Psoas muscle (tissue), 8 donors: Measurements from ENCODE around the gene HMG20B. TPM values are rescaled to one million over a fixed set of nuclear protein-coding genes. Genes with fewer than 3 reads are reported as not detected.
"Not testable (repeated sequence)": the region's sequence is repeated elsewhere in the genome, so short reads cannot be mapped to it uniquely, and the experiment has no call there.

ENCODE experiments used
- ATAC-seq, 4 donors: fragments of 200-7000 bp; cut with Tn5 transposase; one replicate each; pipeline ENCODE4 v1.9.1; 2020; ENCODE audit warnings: moderate library complexity in 3 of 4, mild to moderate bottlenecking in 2 of 4
- DNase-seq, 2 donors: peaks; one replicate each; pipeline ENCODE4 v3.0.0-alpha.2; 2020
- H3K27ac ChIP-seq: fragments of 200-600 bp; one replicate; pipeline ENCODE4 v1.8.0; 2022
- H3K27me3 ChIP-seq, 3 donors: fragments of 200-600 bp in 1 of 3; one replicate each; pipeline versions ENCODE4 v1.6.1 to v1.8.0; 2013 to 2022; ENCODE audit warnings: low read length in 2 of 3, mild to moderate bottlenecking in 2 of 3, moderate library complexity in 1 of 3; ENCODE audit not compliant: insufficient read depth in 3 of 3
- H3K36me3 ChIP-seq, 2 donors: fragments of 200-600 bp in 1 of 2; one replicate each; pipeline versions ENCODE4 v1.6.1 to v1.8.0; 2013 to 2022; ENCODE audit warnings: low read depth in 1 of 2, mild to moderate bottlenecking in 1 of 2, moderate library complexity in 1 of 2; ENCODE audit not compliant: insufficient read depth in 1 of 2
- H3K4me1 ChIP-seq: fragments of 200-600 bp; one replicate; pipeline ENCODE4 v1.8.0; 2022
- H3K4me3 ChIP-seq: fragments of 200-600 bp; one replicate; pipeline ENCODE4 v1.8.0; 2022; ENCODE audit warnings: mild to moderate bottlenecking
- H3K9me3 ChIP-seq: fragments of 200-600 bp; one replicate; pipeline ENCODE4 v1.8.0; 2022
- WGBS, 3 donors: extraction: QIAGEN DNeasy Blood & Tissue Kit; methylation state at CpG; one replicate each; pipeline versions ENCODE4 v1.1.6 to v1.1.7; 2013; 5-methylcytosine and 5-hydroxymethylcytosine counted together
- intact Hi-C, 2 donors: fragments of 100-400 bp; cut with DNase I; formaldehyde crosslinking; loops; one replicate each; pipeline versions ENCODE4 v1.11.0 to v1.14.2; 2022
- polyA plus RNA-seq, 3 donors: library from polyadenylated mRNA; stranded (reverse); fragments of 200-250 nt; gene quantifications; one replicate each; pipeline ENCODE4 v1.2.3, GENCODE V29; 2013
- total RNA-seq, 4 donors: library from RNA; stranded (reverse); fragmentation: NEBNext Ultra II Directional in 2 of 4; extraction: Animal tissue kit (Norgen Biotek cat#: 25700) in 2 of 4; gene quantifications; one replicate each; pipeline versions ENCODE4 v1.2.1 to v1.2.4, GENCODE V29; 2021 to 2023
- TF ChIP-seq, protein P1 (sequence below): fragments of 200-600 bp; IDR thresholded peaks from one replicate; pipeline ENCODE4 v1.8.0; 2022; ENCODE audit warnings: antibody characterized with exemption
- donor health status: healthy with polysubstance abuse.
- donor health status: DM: no; HTN: no; CAD: no; lungs with moderate emphysema.
- donor health status: Bipolar disorder and iron deficiency.
- donor health status: healthy.
- donor health status: DM: yes; HTN: yes; CAD: no.
- donor health status: DM: no; HTN: no; CAD: no.
- donor health status: DM: no; HTN: no; CAD: no.
- donor health status: DM: yes; HTN: yes; CAD: no.

The HMG20B gene
- total and polyA plus RNA-seq, 7 donors, result 14.3 to 27.2 (median 24.7) TPM

GRCh38 chr19:3577723-3578344 is 5.1 kb downstream of the HMG20B start:
- TF ChIP-seq, protein P1, sequence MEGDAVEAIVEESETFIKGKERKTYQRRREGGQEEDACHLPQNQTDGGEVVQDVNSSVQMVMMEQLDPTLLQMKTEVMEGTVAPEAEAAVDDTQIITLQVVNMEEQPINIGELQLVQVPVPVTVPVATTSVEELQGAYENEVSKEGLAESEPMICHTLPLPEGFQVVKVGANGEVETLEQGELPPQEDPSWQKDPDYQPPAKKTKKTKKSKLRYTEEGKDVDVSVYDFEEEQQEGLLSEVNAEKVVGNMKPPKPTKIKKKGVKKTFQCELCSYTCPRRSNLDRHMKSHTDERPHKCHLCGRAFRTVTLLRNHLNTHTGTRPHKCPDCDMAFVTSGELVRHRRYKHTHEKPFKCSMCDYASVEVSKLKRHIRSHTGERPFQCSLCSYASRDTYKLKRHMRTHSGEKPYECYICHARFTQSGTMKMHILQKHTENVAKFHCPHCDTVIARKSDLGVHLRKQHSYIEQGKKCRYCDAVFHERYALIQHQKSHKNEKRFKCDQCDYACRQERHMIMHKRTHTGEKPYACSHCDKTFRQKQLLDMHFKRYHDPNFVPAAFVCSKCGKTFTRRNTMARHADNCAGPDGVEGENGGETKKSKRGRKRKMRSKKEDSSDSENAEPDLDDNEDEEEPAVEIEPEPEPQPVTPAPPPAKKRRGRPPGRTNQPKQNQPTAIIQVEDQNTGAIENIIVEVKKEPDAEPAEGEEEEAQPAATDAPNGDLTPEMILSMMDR, result no peak
- intact Hi-C loops, result loop anchor here (5.0 kb wide), 1 partner anchor 39 kb away; no protein-coding TSS in a partner anchor
- H3K27ac ChIP-seq, result no peak overlapping the region
- 77 to 81% (median 80%) methylated on average over 46 to 60 of the region's 60 CpGs for WGBS, 3 donors
- no peaks in the 10 kb centered on the region for H3K27me3 ChIP-seq
- H3K9me3 ChIP-seq, result no peaks in the 10 kb centered on the region
- H3K4me3 ChIP-seq, result no peak overlapping the region
- H3K4me1 ChIP-seq, result peaks cover 10% of the 10 kb centered on the region
- H3K36me3 ChIP-seq, result peaks cover 0 to 6% of the 10 kb centered on the region in 2 donors
- ATAC-seq (no peak), DNase-seq (peak in 1 of 2 donors; percentile 31)

- ATAC-seq, result no peak
- Histone ChIP-seq H3K4me3 (no peak overlapping the region), H3K27ac (no peak overlapping the region), H3K36me3 (peaks cover 0 to 6% of the 10 kb centered on the region in 2 donors), H3K4me1 (peaks cover 10% of the 10 kb centered on the region), H3K9me3 (no peaks in the 10 kb centered on the region), H3K27me3 (no peaks in the 10 kb centered on the region)
- intact Hi-C loops, result loop anchor here (5.0 kb wide), 1 partner anchor 39 kb away; no protein-coding TSS in a partner anchor
- no peak for DNase-seq
- TF ChIP-seq, protein P1, result no peak
- 54 to 70% (median 62%) methylated on average over 12 to 17 of the region's 17 CpGs for WGBS, 3 donors
Measured at GRCh38 chr19:3578390-3578789, 5.6 kb downstream of the HMG20B start.

DNA sequence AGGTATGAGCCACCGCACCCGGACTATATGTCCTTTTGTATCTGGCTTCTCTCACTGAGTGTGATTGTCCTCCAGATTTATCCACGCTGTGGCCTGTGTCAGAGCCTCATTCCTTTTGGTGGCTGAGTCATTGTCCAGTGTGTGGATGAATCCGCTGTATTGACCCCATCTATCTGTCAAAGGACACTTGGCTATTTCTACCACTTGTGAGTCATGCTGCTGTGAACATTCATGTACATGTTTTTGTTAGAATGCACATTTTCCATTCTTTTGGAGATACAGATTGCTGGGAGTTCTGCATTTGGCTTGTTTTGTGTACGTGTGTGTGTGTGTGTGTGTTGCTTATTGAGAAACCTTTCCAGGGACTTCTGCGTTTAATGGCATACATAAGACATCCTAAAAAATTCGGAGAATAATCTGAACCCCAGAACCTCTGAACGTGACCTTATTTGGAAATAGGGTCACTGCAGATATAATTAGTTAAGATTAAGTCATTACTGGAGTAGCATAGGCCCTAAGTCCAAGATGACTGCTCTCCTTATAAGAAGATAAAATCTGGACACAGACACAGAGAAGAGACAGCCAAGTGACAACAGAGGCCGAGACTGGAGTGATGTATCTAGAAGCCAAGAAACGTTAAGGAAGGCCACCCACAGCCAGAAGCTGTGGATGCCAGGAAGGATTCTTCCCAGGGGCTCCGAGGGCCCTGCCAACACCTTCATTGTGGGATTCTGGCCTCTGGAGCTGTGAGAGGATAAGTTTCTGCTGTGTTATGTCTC is 7.6 kb downstream of the HMG20B start:
- TF ChIP-seq, protein P1, result no peak
- no peak for DNase-seq
- WGBS, 3 donors, result 55 to 63% (median 60%) methylated on average over 11 of the region's 11 CpGs
- Histone ChIP-seq H3K9me3 (no peaks in the 10 kb centered on the region), H3K36me3 (peaks cover 0 to under 1% of the 10 kb centered on the region in 2 donors), H3K4me3 (no peak overlapping the region), H3K4me1 (peaks cover 10% of the 10 kb centered on the region), H3K27ac (peak overlapping the region; percentile 23), H3K27me3 (peaks cover 0 to 14% (median 3%) of the 10 kb centered on the region in 3 donors)
- intact Hi-C loops, result no loop called here
- ATAC-seq, result peak; percentile 56 to 71 (median 70)

DNA sequence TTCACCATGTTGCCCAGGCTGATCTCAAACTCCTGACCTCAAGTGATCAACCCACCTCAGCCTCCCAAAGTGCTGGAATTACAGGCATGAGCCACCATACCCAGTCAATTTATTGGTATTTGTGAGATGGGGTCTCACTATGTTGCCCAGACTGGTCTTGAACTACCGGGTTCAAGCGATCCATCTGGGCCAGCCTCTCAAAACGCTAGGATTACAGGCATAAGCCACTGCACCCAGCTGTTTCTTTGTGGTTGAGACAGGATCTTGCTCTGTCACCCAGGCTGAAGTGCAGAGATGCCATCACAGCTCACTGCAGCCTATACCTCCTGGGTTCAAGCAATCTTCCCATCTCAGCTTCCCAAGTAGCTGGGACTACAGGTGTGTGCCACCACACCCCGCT is 9.0 kb downstream of the HMG20B start:
- intact Hi-C loops, H3K36me3 ChIP-seq, H3K27ac ChIP-seq, DNase-seq, H3K9me3 ChIP-seq, H3K4me1 ChIP-seq, H3K4me3 ChIP-seq, ATAC-seq: not testable (repeated sequence)
- H3K27me3 ChIP-seq, result peaks cover 0 to 26% (median 12%) of the 10 kb centered on the region in 3 donors
- 68 to 77% (median 75%) methylated on average over 4 of the region's 4 CpGs for WGBS, 3 donors

DNA sequence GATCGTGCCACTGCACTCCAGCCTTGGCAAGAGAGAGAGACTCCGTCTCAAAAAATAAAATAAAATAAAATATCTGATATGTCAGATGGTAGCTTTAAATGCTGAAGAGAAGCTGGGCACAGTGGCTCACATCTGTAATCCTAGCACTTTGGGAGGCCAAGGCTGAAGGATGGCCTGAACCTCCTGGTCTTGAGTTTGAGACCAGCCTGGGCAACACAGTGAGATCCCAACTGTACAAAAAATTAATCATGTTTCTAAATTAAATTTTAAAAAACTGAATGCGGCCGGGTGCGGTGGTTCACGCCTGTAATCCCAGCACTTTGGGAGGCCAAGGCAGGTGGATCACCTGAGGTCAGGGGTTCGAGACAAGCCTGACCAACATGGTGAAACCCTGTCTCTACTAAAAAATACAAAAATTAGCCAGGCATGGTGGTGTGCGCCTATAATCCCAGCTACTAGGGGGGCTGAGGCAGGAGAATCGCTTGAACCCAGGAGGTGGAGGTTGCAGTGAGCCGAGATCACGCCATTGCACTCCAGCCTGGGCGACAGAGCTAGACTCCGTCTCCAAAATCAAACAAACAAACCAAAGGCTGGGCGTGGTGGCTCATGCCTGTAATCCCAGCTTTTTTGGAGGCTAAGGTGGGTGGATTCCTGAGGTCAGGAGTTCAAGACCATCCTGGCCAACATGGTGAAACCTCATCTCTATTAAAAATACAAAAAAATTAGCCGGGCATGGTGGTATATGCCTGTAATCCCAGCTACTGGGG is 11.5 kb downstream of the HMG20B start:
- H3K27ac ChIP-seq, H3K4me1 ChIP-seq, DNase-seq, H3K9me3 ChIP-seq, H3K36me3 ChIP-seq, H3K4me3 ChIP-seq, ATAC-seq, intact Hi-C loops: not testable (repeated sequence)
- peaks cover 0 to 28% (median 12%) of the 10 kb centered on the region in 3 donors for H3K27me3 ChIP-seq
- 80 to 87% (median 84%) methylated on average over 15 of the region's 15 CpGs for WGBS, 3 donors
